ENCODE measurements around the gene SERPINA6.

The SERPINA6 gene

GRCh38 chr14:94340533-94340932 lies 17.4 kb upstream of the SERPINA6 start:
- H3K9me3 ChIP-seq (ENCODE audit: control insufficient read depth in 2 of 2, low read length in 2 of 2) = no peaks in the 10 kb centered on the region
- H3K27me3 ChIP-seq (ENCODE audit: control insufficient read depth in 1 of 2, insufficient read depth in 2 of 2, low read length in 2 of 2) = no peaks in the 10 kb centered on the region
- H3K36me3 ChIP-seq (ENCODE audit: control insufficient read depth in 2 of 2, insufficient read depth in 2 of 2, low read length in 2 of 2) = no peaks in the 10 kb centered on the region
- no peak overlapping the region for H3K4me3 ChIP-seq (ENCODE audit: low read length in 2 of 2)
- H3K9ac ChIP-seq (ENCODE audit: low read length in 2 of 2) = no peak overlapping the region
- no peak overlapping the region for H3K27ac ChIP-seq (ENCODE audit: low read length)
- H3K4me1 ChIP-seq (ENCODE audit: control insufficient read depth, insufficient read depth, low read length) = peaks cover 11% of the 10 kb centered on the region

DNA sequence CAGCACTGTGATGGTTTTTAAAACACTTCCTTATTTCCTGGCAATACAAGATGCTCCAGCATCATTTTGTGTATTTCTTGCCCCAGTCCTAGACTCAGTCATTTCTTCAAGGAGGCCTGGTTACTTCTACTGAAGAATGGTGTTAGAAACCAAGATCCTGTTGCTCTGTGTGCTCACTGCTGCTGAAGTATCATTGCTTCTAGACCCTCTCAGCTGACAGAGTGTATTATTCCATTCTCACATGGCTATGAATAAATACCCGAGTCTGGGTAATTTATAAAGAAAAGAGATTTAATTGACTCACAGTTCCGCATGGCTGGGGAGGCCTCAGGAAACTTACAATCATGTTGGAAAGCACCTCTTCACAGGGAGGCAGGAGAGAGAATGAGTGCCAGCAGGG lies 14.9 kb upstream of the SERPINA6 start:
- Histone ChIP-seq H3K27ac (ENCODE audit: low read length) (no peak overlapping the region), H3K9ac (ENCODE audit: low read length in 2 of 2) (no peak overlapping the region), H3K9me3 (ENCODE audit: control insufficient read depth in 2 of 2, low read length in 2 of 2) (no peaks in the 10 kb centered on the region), H3K27me3 (ENCODE audit: control insufficient read depth in 1 of 2, insufficient read depth in 2 of 2, low read length in 2 of 2) (no peaks in the 10 kb centered on the region), H3K4me3 (ENCODE audit: low read length in 2 of 2) (no peak overlapping the region), H3K36me3 (ENCODE audit: control insufficient read depth in 2 of 2, insufficient read depth in 2 of 2, low read length in 2 of 2) (no peaks in the 10 kb centered on the region), H3K4me1 (ENCODE audit: control insufficient read depth, insufficient read depth, low read length) (peaks cover 11% of the 10 kb centered on the region)

GRCh38 chr14:94337274-94337673 lies 14.1 kb upstream of the SERPINA6 start:
- Histone ChIP-seq H3K4me1 (ENCODE audit: control insufficient read depth, insufficient read depth, low read length) (peaks cover 6% of the 10 kb centered on the region), H3K36me3 (ENCODE audit: control insufficient read depth in 2 of 2, insufficient read depth in 2 of 2, low read length in 2 of 2) (no peaks in the 10 kb centered on the region), H3K27me3 (ENCODE audit: control insufficient read depth in 1 of 2, insufficient read depth in 2 of 2, low read length in 2 of 2) (no peaks in the 10 kb centered on the region), H3K27ac (ENCODE audit: low read length) (no peak overlapping the region), H3K9me3 (ENCODE audit: control insufficient read depth in 2 of 2, low read length in 2 of 2) (no peaks in the 10 kb centered on the region), H3K4me3 (ENCODE audit: low read length in 2 of 2) (no peak overlapping the region), H3K9ac (ENCODE audit: low read length in 2 of 2) (no peak overlapping the region)

GRCh38 chr14:94334872-94335271 lies 11.7 kb upstream of the SERPINA6 start:
- no peaks in the 10 kb centered on the region for H3K9me3 ChIP-seq (ENCODE audit: control insufficient read depth in 2 of 2, low read length in 2 of 2)
- no peaks in the 10 kb centered on the region for H3K36me3 ChIP-seq (ENCODE audit: control insufficient read depth in 2 of 2, insufficient read depth in 2 of 2, low read length in 2 of 2)
- no peak overlapping the region for H3K9ac ChIP-seq (ENCODE audit: low read length in 2 of 2)
- no peaks in the 10 kb centered on the region for H3K4me1 ChIP-seq (ENCODE audit: control insufficient read depth, insufficient read depth, low read length)
- no peak overlapping the region for H3K27ac ChIP-seq (ENCODE audit: low read length)
- H3K4me3 ChIP-seq (ENCODE audit: low read length in 2 of 2) = no peak overlapping the region
- H3K27me3 ChIP-seq (ENCODE audit: control insufficient read depth in 1 of 2, insufficient read depth in 2 of 2, low read length in 2 of 2) = no peaks in the 10 kb centered on the region

DNA sequence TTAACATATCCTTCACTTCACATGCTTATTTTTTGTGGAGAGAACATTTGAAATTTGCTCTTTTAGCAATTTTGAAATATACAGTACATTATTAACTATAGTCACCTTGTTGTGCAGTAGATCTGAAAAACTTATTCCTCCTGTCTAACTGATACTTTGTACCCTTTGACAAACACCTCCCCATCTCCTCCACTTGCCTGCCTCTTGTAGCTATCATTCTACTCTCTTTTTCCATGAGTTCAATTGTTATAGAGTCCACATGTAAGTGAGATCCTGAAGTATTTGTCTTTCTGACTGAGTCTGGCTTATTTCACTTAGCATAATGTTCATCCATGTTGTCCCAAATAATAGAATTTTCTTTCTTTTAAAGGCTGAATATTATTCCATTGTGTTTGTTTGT lies 9.5 kb upstream of the SERPINA6 start:
- no peaks in the 10 kb centered on the region for H3K27me3 ChIP-seq (ENCODE audit: control insufficient read depth in 1 of 2, insufficient read depth in 2 of 2, low read length in 2 of 2)
- H3K9me3 ChIP-seq (ENCODE audit: control insufficient read depth in 2 of 2, low read length in 2 of 2) = no peaks in the 10 kb centered on the region
- H3K9ac ChIP-seq (ENCODE audit: low read length in 2 of 2) = no peak overlapping the region
- H3K4me3 ChIP-seq (ENCODE audit: low read length in 2 of 2) = no peak overlapping the region
- no peak overlapping the region for H3K27ac ChIP-seq (ENCODE audit: low read length)
- no peaks in the 10 kb centered on the region for H3K36me3 ChIP-seq (ENCODE audit: control insufficient read depth in 2 of 2, insufficient read depth in 2 of 2, low read length in 2 of 2)
- no peaks in the 10 kb centered on the region for H3K4me1 ChIP-seq (ENCODE audit: control insufficient read depth, insufficient read depth, low read length)

DNA sequence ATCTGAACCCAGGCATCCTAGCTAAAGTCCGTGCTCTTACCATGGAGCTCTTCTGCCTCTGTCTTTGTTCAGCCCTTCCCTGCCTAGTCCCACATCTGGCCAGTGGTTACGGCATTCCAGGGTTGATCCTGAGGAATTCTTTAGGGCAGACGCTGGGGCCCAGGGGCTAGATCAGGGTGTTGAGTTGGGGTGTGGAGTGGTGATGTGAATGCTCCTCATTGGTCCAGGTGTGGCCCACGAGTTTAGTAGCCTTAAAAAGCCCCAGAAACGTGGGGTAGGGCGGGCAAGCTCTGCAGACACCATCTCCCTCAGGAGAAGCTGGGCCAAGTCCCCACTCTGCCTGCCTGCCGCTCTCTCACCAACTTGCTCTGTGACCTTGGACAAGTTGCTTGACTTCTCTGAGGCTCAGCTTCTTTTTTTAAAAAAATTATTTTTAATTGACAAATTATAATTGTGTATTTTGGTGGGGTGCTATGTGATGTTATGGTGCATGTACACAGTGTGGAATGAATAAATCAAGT lies 9.0 kb upstream of the SERPINA6 start:
- H3K4me1 ChIP-seq (ENCODE audit: control insufficient read depth, insufficient read depth, low read length) = no peaks in the 10 kb centered on the region
- no peaks in the 10 kb centered on the region for H3K36me3 ChIP-seq (ENCODE audit: control insufficient read depth in 2 of 2, insufficient read depth in 2 of 2, low read length in 2 of 2)
- H3K9me3 ChIP-seq (ENCODE audit: control insufficient read depth in 2 of 2, low read length in 2 of 2) = no peaks in the 10 kb centered on the region
- no peak overlapping the region for H3K4me3 ChIP-seq (ENCODE audit: low read length in 2 of 2)
- H3K9ac ChIP-seq (ENCODE audit: low read length in 2 of 2) = no peak overlapping the region
- no peak overlapping the region for H3K27ac ChIP-seq (ENCODE audit: low read length)
- H3K27me3 ChIP-seq (ENCODE audit: control insufficient read depth in 1 of 2, insufficient read depth in 2 of 2, low read length in 2 of 2) = no peaks in the 10 kb centered on the region

GRCh38 chr14:94331462-94331861 lies 8.3 kb upstream of the SERPINA6 start:
- Histone ChIP-seq H3K9me3 (ENCODE audit: control insufficient read depth in 2 of 2, low read length in 2 of 2) (peaks cover 0 to 4% of the 10 kb centered on the region in 2 donors), H3K36me3 (ENCODE audit: control insufficient read depth in 2 of 2, insufficient read depth in 2 of 2, low read length in 2 of 2) (no peaks in the 10 kb centered on the region), H3K4me3 (ENCODE audit: low read length in 2 of 2) (no peak overlapping the region), H3K27ac (ENCODE audit: low read length) (no peak overlapping the region), H3K4me1 (ENCODE audit: control insufficient read depth, insufficient read depth, low read length) (no peaks in the 10 kb centered on the region), H3K9ac (ENCODE audit: low read length in 2 of 2) (no peak overlapping the region), H3K27me3 (ENCODE audit: control insufficient read depth in 1 of 2, insufficient read depth in 2 of 2, low read length in 2 of 2) (no peaks in the 10 kb centered on the region)

DNA sequence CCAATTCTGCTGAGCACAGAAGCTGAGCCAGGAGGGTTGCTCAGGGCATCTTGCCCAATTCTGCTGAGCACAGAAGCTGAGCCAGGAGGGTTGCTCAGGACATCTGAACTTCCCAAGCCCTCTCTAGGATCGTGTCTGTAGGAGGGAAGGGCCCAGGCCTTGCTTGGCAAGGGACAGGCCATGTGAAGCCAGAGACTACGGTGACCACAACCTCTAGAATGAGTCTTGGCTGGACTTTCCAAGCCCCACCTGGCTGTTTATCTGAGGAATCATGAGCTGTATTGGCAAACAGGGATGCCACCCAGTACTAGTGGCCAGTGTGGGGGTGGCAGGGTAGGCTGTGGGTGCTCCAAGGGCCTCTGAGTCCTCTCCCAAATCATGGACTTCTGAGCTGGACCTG lies 7.7 kb upstream of the SERPINA6 start:
- Histone ChIP-seq H3K9ac (ENCODE audit: low read length in 2 of 2) (no peak overlapping the region), H3K27me3 (ENCODE audit: control insufficient read depth in 1 of 2, insufficient read depth in 2 of 2, low read length in 2 of 2) (no peaks in the 10 kb centered on the region), H3K4me3 (ENCODE audit: low read length in 2 of 2) (no peak overlapping the region), H3K9me3 (ENCODE audit: control insufficient read depth in 2 of 2, low read length in 2 of 2) (peaks cover 0 to 4% of the 10 kb centered on the region in 2 donors), H3K4me1 (ENCODE audit: control insufficient read depth, insufficient read depth, low read length) (no peaks in the 10 kb centered on the region), H3K27ac (ENCODE audit: low read length) (no peak overlapping the region), H3K36me3 (ENCODE audit: control insufficient read depth in 2 of 2, insufficient read depth in 2 of 2, low read length in 2 of 2) (no peaks in the 10 kb centered on the region)

DNA sequence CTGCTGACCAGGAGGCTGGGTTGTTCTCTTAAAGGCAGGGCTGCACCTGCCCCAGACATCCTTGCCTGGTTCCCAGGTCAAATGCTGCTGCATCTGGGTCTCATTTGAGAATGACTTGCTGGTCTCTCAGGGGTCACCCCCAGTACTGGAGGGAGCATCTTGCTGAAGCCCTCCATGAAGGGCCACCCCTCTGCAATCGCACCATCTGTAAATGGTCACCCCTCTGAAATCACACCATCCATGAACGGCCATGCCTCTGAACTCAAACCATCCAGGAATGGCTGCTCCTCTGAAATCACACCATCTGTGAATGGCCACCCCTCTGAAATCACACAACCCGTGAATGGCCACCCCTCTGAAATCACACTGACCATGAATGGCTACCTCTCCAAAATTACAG lies 7.3 kb upstream of the SERPINA6 start:
- H3K4me3 ChIP-seq (ENCODE audit: low read length in 2 of 2) = no peak overlapping the region
- no peak overlapping the region for H3K9ac ChIP-seq (ENCODE audit: low read length in 2 of 2)
- H3K9me3 ChIP-seq (ENCODE audit: control insufficient read depth in 2 of 2, low read length in 2 of 2) = peaks cover 0 to 4% of the 10 kb centered on the region in 2 donors
- H3K4me1 ChIP-seq (ENCODE audit: control insufficient read depth, insufficient read depth, low read length) = no peaks in the 10 kb centered on the region
- no peak overlapping the region for H3K27ac ChIP-seq (ENCODE audit: low read length)
- no peaks in the 10 kb centered on the region for H3K36me3 ChIP-seq (ENCODE audit: control insufficient read depth in 2 of 2, insufficient read depth in 2 of 2, low read length in 2 of 2)
- H3K27me3 ChIP-seq (ENCODE audit: control insufficient read depth in 1 of 2, insufficient read depth in 2 of 2, low read length in 2 of 2) = no peaks in the 10 kb centered on the region

DNA sequence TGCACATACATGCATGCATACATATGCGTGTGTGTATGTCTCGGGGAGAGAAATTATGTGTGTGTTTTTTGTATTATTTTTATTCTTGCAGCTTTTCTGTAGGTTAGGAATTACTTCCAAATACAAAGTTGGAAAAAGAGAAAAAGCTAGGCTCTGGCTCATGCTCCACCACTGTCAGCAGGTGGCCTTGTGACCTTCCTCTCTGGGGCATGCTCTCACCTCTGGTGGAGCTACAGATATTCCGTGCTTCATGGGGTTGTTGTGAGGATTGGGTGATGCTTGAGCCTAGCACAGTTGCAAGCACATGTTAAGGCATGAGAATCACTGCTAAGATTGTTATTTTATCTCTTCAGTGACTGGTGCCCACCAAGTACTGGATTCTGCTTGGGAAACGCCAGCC lies 6.7 kb upstream of the SERPINA6 start:
- Histone ChIP-seq H3K4me3 (ENCODE audit: low read length in 2 of 2) (no peak overlapping the region), H3K4me1 (ENCODE audit: control insufficient read depth, insufficient read depth, low read length) (no peaks in the 10 kb centered on the region), H3K9ac (ENCODE audit: low read length in 2 of 2) (no peak overlapping the region), H3K9me3 (ENCODE audit: control insufficient read depth in 2 of 2, low read length in 2 of 2) (peaks cover 0 to 4% of the 10 kb centered on the region in 2 donors), H3K27ac (ENCODE audit: low read length) (no peak overlapping the region), H3K36me3 (ENCODE audit: control insufficient read depth in 2 of 2, insufficient read depth in 2 of 2, low read length in 2 of 2) (no peaks in the 10 kb centered on the region), H3K27me3 (ENCODE audit: control insufficient read depth in 1 of 2, insufficient read depth in 2 of 2, low read length in 2 of 2) (no peaks in the 10 kb centered on the region)

DNA sequence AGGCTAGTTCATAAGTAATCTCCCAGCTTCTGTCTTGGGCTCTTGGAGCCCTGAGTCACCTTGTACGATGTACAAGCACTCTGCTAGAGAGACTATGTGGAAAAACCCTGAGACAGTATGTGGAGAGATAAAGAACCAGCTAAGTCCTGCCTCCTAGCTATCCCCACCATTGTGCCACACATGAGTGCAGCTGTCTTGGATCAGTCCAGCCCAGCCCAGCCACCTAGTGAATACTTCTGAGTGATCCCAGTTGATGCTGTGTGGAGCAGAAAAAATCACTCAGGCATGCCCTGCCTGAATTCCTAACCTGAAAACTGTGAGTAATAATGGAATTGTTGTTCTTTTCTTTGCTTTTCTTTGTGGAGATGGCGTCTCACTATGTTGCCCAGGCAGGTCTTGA lies 5.1 kb upstream of the SERPINA6 start:
- peaks cover 0 to 4% of the 10 kb centered on the region in 2 donors for H3K9me3 ChIP-seq (ENCODE audit: control insufficient read depth in 2 of 2, low read length in 2 of 2)
- H3K27me3 ChIP-seq (ENCODE audit: control insufficient read depth in 1 of 2, insufficient read depth in 2 of 2, low read length in 2 of 2) = no peaks in the 10 kb centered on the region
- H3K9ac ChIP-seq (ENCODE audit: low read length in 2 of 2) = no peak overlapping the region
- no peak overlapping the region for H3K27ac ChIP-seq (ENCODE audit: low read length)
- no peak overlapping the region for H3K4me3 ChIP-seq (ENCODE audit: low read length in 2 of 2)
- no peaks in the 10 kb centered on the region for H3K36me3 ChIP-seq (ENCODE audit: control insufficient read depth in 2 of 2, insufficient read depth in 2 of 2, low read length in 2 of 2)
- H3K4me1 ChIP-seq (ENCODE audit: control insufficient read depth, insufficient read depth, low read length) = no peaks in the 10 kb centered on the region
